ENCODE measurements around the gene FEN1.

Gene FEN1

DNA sequence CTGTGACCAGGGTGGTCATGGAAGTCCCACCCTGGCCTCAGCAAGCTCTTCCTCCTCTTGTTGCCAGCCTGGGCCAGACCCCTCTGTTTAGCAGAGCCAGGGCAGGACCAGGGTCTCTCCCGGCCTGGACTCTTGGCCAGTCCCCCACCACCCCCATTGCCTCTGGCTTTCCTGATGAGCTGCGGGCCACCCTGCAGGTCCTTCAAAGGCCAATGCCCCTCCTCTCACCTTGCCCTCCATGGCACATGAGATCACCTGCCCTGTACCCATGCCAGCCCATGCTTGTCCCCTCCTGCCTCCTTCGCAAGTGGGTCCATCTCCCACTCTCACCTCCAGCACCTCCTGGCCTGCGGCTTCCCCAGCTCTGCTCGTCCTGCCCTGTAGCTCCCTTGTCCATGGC is 45.8 kb downstream of the FEN1 start:
- no peak overlapping the region for H3K27ac ChIP-seq
- H3K4me3 ChIP-seq (ENCODE audit: low read depth, low read length), result no peak overlapping the region
- no peaks in the 10 kb centered on the region for H3K27me3 ChIP-seq (ENCODE audit: insufficient read depth, low read depth, severe bottlenecking)
- no peak for DNase-seq
- peaks cover 71% of the 10 kb centered on the region for H3K36me3 ChIP-seq
- no peaks in the 10 kb centered on the region for H3K9me3 ChIP-seq (ENCODE audit: severe bottlenecking)
- TF ChIP-seq, protein P1, sequence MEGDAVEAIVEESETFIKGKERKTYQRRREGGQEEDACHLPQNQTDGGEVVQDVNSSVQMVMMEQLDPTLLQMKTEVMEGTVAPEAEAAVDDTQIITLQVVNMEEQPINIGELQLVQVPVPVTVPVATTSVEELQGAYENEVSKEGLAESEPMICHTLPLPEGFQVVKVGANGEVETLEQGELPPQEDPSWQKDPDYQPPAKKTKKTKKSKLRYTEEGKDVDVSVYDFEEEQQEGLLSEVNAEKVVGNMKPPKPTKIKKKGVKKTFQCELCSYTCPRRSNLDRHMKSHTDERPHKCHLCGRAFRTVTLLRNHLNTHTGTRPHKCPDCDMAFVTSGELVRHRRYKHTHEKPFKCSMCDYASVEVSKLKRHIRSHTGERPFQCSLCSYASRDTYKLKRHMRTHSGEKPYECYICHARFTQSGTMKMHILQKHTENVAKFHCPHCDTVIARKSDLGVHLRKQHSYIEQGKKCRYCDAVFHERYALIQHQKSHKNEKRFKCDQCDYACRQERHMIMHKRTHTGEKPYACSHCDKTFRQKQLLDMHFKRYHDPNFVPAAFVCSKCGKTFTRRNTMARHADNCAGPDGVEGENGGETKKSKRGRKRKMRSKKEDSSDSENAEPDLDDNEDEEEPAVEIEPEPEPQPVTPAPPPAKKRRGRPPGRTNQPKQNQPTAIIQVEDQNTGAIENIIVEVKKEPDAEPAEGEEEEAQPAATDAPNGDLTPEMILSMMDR (IDR thresholded peaks at IDR 0.05; ENCODE audit: low read depth, low read length), result no peak

DNA sequence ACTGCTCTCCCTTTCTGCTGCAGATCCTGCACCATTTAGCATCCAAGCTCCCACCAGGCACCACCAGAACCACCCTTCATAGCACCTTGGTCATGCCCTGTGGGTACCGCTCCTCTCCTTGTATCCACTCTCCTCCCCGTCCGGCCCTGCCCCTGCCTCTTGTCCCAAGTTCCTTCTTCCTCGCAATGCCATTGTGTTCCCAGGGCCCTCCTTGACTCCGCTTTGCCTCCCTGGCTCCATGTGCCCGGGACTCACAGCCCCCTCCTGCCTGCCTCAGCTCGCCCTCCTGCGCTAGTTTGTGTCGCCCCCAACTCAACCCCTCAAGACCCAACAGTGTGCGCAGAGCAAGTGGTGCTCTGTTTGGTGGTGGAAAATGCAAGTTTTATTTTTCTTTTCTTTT is 46.2 kb downstream of the FEN1 start:
- Histone ChIP-seq H3K27me3 (ENCODE audit: insufficient read depth, low read depth, severe bottlenecking) (no peaks in the 10 kb centered on the region), H3K27ac (no peak overlapping the region), H3K36me3 (peaks cover 72% of the 10 kb centered on the region)

DNA sequence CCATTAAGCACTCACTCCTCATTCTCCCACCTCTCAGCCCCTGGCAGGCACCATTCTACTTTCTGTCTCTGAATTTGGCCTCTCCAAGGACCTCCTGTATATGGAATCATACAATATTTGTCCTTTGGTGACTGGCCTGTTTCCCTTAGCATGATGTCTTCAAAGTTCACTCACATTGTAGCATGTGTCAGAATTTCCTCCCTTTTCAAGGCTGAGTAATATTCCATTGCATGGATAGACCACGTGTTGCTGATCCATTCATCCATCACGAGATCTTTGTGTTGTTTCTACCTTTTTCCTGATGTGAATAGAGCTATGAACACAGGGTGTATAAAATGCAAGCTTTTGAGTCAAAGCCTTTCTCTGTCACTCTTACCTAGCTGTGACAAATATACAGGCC is 47.0 kb downstream of the FEN1 start:
- TF ChIP-seq, protein P1 (IDR thresholded peaks at IDR 0.05; ENCODE audit: low read depth, low read length), result no peak
- no peaks in the 10 kb centered on the region for H3K27me3 ChIP-seq (ENCODE audit: insufficient read depth, low read depth, severe bottlenecking)
- peaks cover 78% of the 10 kb centered on the region for H3K36me3 ChIP-seq
- H3K27ac ChIP-seq, result no peak overlapping the region
- no peak overlapping the region for H3K4me3 ChIP-seq (ENCODE audit: low read depth, low read length)
- no peaks in the 10 kb centered on the region for H3K9me3 ChIP-seq (ENCODE audit: severe bottlenecking)
- no peak for DNase-seq

More for the DNA sequence above, 46.2 kb downstream of the FEN1 start:
- no peak for DNase-seq
- Histone ChIP-seq H3K4me3 (ENCODE audit: low read depth, low read length) (no peak overlapping the region), H3K9me3 (ENCODE audit: severe bottlenecking) (no peaks in the 10 kb centered on the region)
- TF ChIP-seq, protein P1 (IDR thresholded peaks at IDR 0.05; ENCODE audit: low read depth, low read length), result no peak

DNA sequence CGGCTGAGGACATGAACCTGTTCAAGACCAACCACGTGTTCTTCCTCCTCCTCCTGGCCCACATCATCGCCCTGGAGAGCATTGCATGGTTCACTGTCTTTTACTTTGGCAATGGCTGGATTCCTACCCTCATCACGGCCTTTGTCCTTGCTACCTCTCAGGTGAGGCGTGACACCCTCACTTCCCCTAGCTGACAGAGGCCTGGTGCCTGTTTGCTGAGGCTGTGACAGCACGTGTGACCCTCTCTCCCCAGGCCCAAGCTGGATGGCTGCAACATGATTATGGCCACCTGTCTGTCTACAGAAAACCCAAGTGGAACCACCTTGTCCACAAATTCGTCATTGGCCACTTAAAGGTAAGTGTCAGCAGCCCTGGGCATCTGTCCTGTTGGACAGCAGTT is 47.7 kb downstream of the FEN1 start:
- Histone ChIP-seq H3K4me3 (ENCODE audit: low read depth, low read length) (no peak overlapping the region), H3K27me3 (ENCODE audit: insufficient read depth, low read depth, severe bottlenecking) (no peaks in the 10 kb centered on the region), H3K27ac (no peak overlapping the region), H3K36me3 (peaks cover 82% of the 10 kb centered on the region), H3K9me3 (ENCODE audit: severe bottlenecking) (no peaks in the 10 kb centered on the region)
- DNase-seq, result no peak
- TF ChIP-seq, protein P1 (IDR thresholded peaks at IDR 0.05; ENCODE audit: low read depth, low read length), result no peak

DNA sequence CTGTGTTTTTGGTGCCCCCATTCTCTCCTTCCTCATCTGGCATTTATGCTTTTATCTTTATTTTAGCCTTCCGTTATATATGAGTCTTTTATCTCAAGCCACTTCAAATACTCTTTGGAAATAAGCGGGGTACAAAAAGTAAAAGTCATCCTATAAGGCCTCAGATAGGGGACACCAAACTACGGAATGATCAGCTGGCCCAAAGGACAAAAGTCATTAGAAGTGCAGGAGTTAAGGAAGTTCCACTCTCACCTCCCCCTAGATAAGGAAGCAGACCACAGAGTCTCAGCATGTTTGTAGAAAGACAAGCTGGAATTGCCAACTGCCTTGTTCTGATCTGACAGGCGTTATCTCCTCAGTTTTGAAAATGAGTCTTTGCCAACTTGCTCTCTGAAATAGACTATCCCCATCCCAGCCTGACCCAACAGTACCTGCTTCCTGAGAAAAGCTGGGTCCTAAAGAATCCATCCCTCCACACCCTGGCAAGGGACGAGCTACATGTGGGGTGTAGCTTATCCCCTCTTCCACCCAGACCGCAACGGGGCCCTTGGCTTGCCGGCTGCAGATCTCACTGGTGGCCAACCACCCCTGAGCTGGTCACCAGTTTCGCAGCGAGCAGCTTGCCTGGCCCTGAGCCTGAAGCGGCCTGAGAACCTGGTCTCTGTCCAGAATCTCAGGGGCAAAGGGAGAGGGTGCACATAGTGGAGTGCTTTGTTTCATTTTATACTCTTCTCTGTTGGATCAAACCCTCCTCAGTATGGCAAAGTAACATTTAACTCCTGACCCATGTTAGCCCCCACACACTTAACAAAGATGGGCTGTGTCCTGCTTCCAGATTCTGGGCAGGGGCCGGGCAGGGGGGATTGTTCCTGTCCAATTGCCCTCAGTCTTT is 49.2 kb downstream of the FEN1 start:
- DNase-seq, result no peak
- TF ChIP-seq, protein P1 (IDR thresholded peaks at IDR 0.05; ENCODE audit: low read depth, low read length), result no peak
- H3K27me3 ChIP-seq (ENCODE audit: insufficient read depth, low read depth, severe bottlenecking), result no peaks in the 10 kb centered on the region
- no peaks in the 10 kb centered on the region for H3K9me3 ChIP-seq (ENCODE audit: severe bottlenecking)
- peaks cover 87% of the 10 kb centered on the region for H3K36me3 ChIP-seq
- no peak overlapping the region for H3K27ac ChIP-seq
- H3K4me3 ChIP-seq (ENCODE audit: low read depth, low read length), result no peak overlapping the region

DNA sequence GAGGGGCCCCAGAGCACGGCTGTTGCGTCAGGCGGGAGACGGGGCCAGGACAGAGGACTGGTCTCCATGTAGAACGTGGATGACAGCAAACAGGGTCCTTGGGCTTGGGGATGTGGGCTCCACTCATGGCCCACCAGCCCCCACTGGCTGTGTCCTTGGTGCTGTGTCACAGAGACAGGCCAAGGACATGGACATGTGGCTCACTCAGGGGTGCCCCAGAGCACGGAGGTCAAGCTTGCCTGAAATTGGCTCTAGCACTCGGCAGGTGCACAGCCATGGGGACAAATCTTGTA is 49.8 kb downstream of the FEN1 start:
- Histone ChIP-seq H3K27me3 (ENCODE audit: insufficient read depth, low read depth, severe bottlenecking) (no peaks in the 10 kb centered on the region), H3K27ac (no peak overlapping the region), H3K9me3 (ENCODE audit: severe bottlenecking) (no peaks in the 10 kb centered on the region), H3K36me3 (peaks cover 87% of the 10 kb centered on the region), H3K4me3 (ENCODE audit: low read depth, low read length) (no peak overlapping the region)
- TF ChIP-seq, protein P1 (IDR thresholded peaks at IDR 0.05; ENCODE audit: low read depth, low read length), result no peak
- DNase-seq, result no peak

Data from WERI-Rb-1 (cell line).